NCI-H82 treated with DMSO at 0.1 percent for 48 hours (cell line): ENCODE measurements around the gene ABCF3.

Source experiments
- DNase-seq: peaks from one replicate; lab custom pipeline; 2025; ENCODE audit not compliant: unreplicated experiment; lab: John Stamatoyannopoulos, UW

Gene ABCF3

GRCh38 chr3:184185461-184186183, 377 bp upstream of the ABCF3 start:
- peak; percentile 99 for DNase-seq

GRCh38 chr3:184186902-184187207, 856 bp downstream of the ABCF3 start:
- peak; percentile 75 for DNase-seq

DNA sequence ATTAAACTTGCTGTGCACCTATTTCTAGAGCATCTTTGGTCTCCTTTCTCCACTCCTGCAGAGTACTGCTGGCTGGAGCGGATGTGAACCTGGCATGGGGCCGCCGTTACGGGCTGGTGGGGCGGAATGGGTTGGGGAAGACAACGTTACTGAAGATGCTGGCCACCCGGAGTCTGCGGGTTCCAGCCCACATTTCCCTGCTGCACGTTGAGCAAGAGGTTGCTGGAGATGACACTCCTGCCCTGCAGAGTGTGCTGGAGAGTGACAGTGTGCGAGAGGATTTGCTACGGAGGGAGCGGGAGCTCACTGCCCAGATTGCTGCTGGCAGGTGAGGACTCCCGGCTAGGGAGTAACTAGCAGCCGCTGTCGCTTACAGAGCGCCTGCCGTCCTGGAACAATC, 2.1 kb downstream of the ABCF3 start:
- no peak for DNase-seq

DNA sequence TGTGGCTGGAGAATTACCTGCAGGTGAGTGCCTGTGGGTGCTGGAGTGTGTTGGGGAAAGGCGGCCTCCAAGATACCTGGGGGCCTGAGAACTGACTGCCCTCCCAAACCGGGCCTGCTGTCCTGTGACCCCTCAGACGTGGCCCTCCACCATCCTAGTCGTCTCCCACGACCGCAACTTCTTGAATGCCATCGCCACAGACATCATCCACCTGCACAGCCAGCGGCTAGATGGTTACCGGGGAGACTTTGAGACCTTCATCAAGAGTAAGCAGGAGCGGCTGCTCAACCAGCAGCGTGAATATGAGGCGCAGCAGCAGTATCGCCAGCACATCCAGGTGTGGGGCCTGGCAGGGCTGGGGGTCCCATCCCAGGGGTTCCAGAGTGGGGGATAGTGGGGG, 3.4 kb downstream of the ABCF3 start:
- no peak for DNase-seq

- no peak for DNase-seq
Observed at GRCh38 chr3:184192889-184193288, 6.9 kb downstream of the ABCF3 start.

- no peak for DNase-seq
Observed at GRCh38 chr3:184193991-184194539, 8.1 kb downstream of the ABCF3 start.

- no peak for DNase-seq
Observed at GRCh38 chr3:184196536-184196935, 10.5 kb downstream of the ABCF3 start.

GRCh38 chr3:184198509-184198908, 12.5 kb downstream of the ABCF3 start:
- no peak for DNase-seq

DNA sequence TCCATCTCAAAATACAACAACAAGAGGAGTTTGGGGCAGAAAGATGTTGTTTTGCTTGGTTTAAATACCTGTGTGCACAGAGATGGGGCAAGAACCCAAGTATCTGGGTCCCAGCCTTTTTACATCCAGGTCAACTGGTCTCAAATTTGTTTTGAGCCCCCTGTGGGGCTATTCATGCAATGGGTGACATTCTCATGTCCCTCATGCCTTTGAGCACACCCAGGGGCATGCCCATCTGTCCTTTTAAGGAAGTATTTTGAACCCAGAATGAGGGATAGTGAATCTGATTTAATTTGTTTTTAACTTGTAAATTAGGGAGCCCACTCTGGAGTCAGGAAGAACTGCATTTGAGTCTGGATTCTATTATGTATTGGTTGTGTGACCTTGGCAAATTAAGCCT, 14.8 kb downstream of the ABCF3 start:
- no peak for DNase-seq

- DNase-seq, result no peak
Observed at GRCh38 chr3:184203526-184203925, 17.5 kb downstream of the ABCF3 start.

DNA sequence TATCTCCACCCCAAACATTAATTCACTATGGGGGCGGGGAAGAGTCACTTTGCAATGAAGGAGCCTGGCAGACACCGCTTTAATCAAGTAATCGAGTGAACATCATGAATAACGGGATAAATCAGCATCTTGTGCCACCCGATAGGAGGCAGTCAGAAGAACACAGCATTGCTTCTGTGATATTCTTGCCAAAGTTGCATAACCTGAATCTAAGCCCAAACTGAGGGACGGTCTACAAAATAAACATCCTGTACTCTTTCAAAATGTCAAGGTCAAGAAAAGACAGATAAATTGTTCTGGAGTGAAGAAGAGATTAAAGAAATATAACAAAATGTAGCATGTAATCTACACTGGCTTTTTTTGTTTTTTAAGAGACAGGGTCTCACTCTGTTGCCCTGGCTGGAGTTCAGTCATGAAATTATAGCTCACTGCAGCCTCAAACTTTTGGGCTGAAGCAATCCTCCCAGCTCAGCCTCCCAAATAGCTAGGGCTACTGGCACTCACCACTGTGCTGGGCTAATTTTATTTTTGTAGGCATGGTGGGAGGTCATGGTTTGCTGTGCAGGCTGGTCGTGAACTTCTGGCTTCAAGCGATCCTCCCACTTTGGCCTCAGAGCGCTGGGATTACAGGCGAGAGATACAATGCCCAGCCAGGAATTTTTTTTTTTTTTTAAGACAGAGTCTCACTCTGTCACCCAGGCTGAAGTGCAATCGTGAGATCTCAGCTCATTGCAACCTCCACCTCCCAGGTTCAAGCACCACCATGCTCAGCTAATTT, 23.3 kb downstream of the ABCF3 start:
- no peak for DNase-seq

DNA sequence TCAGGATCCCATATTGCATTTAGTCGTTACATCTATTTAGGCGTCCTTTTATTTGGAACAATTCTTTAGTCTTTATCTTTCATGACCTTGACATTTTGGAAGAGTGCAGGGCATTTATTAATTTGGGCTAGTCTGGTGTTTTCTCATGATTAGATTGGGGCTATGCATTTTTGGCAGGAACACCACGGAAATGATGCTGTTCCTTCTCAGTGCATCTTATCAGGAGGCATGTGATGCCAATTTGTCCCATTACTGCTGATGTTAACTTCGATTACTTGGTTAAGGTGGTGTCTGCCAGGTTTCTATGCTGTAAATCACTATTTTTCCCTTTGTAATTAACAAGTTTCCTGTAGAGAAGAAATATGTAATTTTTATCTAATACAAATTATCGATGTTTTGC, 25.3 kb downstream of the ABCF3 start:
- no peak for DNase-seq

- DNase-seq, result no peak
Observed at GRCh38 chr3:184211718-184212117, 25.7 kb downstream of the ABCF3 start.

DNA sequence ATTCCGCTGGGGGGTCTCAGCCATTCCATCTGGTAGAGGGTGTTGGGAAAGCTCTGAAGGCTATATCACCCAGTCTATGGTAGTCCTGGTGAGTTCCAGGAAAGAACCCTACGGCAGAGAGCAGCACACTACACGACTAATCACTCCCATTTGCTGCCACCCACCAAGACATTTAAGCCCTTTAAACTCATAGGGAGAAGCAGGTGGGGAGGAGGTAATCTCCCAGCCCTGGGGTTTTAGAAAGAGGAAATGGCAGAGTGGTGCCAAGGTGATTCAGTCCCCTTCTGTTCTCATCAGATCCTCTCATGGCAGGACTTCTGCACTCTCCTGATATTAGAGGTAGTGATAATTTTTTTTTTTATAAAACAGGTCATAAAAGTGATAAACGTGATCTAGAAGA, 32.8 kb downstream of the ABCF3 start:
- DNase-seq, result peak; percentile 65

GRCh38 chr3:184222521-184222920, 36.5 kb downstream of the ABCF3 start:
- DNase-seq, result no peak

DNA sequence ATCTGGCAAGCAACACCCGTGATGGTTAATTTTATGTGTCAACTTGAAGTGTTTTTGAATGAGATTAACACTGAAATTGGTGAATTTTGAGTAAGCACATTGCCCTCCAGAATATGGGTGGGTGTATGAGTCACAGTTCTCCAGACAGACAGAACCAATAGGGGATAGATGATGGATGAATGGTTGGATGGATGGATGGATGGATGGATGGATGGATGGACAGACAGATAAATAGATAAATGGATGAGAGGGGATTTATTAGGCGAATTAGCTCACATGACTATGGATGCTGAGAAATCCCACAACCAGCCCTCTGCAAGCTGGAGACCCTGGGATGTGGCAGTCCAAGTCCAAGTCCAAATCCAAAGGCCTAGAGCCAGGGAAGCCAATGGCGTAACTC, 37.9 kb downstream of the ABCF3 start:
- DNase-seq, result no peak

DNA sequence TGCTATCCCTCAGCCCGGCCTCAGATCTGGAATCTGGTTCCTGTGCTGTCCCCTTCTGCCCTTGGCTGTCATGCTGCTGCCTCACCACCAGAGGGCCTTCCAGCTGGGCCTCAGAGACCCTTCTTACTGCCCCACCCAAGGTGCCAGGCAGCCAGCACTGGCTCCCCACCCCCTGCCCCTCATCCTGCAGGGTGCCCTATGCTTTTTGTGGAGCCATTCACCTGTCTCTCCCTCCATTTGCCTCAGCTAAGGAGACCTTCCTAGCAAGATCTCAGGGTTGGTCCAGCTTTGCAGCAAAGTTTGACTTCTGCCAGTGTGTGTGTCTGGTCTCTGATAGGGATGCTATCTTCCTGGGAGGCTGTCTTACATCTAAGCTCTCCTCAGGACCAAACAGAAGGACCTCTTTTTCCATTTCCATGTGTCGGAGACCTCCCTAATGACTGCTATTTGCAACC, 41.5 kb downstream of the ABCF3 start:
- no peak for DNase-seq

DNA sequence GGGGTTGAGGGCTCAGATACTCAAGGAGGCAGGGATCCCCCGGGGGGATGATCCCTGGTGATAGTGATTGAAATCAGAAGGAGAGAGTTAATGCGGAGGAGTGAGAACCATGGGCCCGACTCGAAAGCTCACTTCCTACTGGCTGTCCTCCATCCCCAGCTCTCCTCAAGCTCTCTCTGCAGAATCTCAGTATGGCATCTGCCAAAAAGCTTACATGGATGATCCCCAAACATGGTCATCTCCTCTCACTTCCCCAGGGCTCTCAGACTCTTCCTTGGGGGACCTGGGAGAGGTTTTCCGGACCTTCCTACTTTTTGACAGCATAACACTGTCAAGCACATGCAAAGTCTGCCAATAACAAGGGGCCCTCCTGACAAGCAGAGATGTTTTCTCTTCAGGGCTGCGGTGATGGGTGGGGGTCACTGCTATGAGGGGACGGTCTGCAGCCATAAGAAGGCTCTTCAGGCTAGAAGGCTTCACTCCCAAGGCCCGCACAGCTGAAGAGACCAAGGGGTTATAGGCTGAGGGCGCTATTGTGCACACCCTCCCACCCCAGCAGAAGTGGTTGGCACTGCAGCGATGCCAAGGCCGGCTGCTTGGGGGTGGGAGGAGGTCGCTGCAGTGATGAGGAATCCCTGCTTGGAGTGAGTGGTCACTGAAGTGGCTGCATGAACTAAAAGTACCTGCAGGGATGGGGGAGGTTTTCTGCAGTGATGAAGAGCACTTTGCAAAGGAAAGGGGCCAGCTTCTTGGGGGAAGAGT, 42.6 kb downstream of the ABCF3 start:
- DNase-seq, result no peak

DNA sequence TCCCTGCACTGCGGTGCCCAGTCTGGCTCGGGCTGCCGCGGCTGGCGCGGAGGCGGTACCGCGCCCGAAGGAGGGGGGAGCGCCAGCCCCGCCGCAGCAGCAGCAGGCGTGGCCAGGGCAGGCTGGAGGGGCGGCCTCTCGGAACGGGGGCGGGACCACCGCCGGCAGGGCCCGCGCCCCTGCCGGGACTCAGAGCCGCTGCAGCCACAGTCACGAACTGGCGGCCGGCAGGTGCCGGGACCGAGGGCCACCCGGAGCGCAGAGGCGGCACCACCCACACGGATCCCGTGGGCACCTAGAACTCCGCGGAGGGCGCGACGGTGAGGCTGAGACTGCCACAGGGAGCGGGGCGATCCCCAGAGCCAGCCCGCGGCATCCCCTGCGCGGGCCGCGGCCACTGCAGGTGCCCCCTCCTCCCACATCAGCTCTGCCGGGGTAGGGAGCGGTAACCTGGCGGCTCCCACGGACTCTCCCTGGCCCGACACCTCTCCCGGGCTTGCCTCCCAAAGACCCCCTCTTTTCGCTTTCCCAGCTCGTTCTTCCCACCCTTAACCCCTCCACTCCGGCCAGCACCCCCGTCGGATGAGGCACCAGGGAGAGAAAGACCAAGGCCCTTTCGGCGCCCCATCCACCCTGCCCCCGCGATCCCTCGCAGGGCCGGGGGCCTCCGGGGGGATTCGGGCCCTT, 43.5 kb downstream of the ABCF3 start, which contains the start of gene VWA5B2:
TSS of gene VWA5B2 (plus strand) at position 192 of the 687 bp plus-strand sequence. CDS start 944 bp downstream, outside the sequence.
- DNase-seq, result peak; percentile 53

- DNase-seq, result no peak
Observed at GRCh38 chr3:184230081-184230602, 44.1 kb downstream of the ABCF3 start.
